SK-N-SH treated with all-trans-retinoic acid at 6 μM for 48 hours (cell line): Measurements from ENCODE around the gene SCD5.
A peak's percentile ranks its signal among the peaks of the same experiment; 100 is the strongest.

Source experiments
- ATAC-seq: fragments of 200-7000 bp; cut with Tn5 transposase; 3 replicates; pipeline ENCODE4 v1.9.1; 2020; ENCODE audit warnings: mild to moderate bottlenecking, moderate library complexity
- BACH2 ChIP-seq: fragments of 250-450 bp; sonication (Bioruptor Pico); IDR thresholded peaks from 2 replicates; pipeline ENCODE4 v1.9.0; 2021; ENCODE audit warnings: mild to moderate bottlenecking, borderline replicate concordance
- CSDC2 ChIP-seq: fragments of 250-450 bp; sonication (Bioruptor Pico); IDR thresholded peaks from 2 replicates; pipeline ENCODE4 v1.5.0; 2020; ENCODE audit warnings: mild to moderate bottlenecking, moderate library complexity
- ESRRG ChIP-seq: fragments of 250-450 bp; sonication (Bioruptor Pico); IDR thresholded peaks from 2 replicates; pipeline ENCODE4 v1.6.1; 2021; ENCODE audit warnings: mild to moderate bottlenecking
- GLIS3 ChIP-seq: fragments of 250-450 bp; sonication (Bioruptor Pico); IDR thresholded peaks from 2 replicates; pipeline ENCODE4 v1.5.0; 2020; ENCODE audit warnings: mild to moderate bottlenecking, moderate library complexity
- ISL1 ChIP-seq: fragments of 250-450 bp; sonication (Bioruptor Pico); IDR thresholded peaks from 2 replicates; pipeline ENCODE4 v2.1.2; 2022; ENCODE audit warnings: mild to moderate bottlenecking, moderate library complexity
- OSR1 ChIP-seq: fragments of 250-450 bp; sonication (Bioruptor Pico); IDR thresholded peaks from 2 replicates; pipeline ENCODE4 v1.8.0; 2022; ENCODE audit warnings: moderate library complexity, mild to moderate bottlenecking, inconsistent platforms
- PPARA ChIP-seq: fragments of 250-450 bp; sonication (Bioruptor Pico); IDR thresholded peaks from 2 replicates; pipeline ENCODE4 v1.5.0; 2020; ENCODE audit warnings: mild to moderate bottlenecking, borderline replicate concordance
- RARB ChIP-seq: fragments of 250-450 bp; sonication (Bioruptor Pico); IDR thresholded peaks from 2 replicates; pipeline ENCODE4 v1.8.0; 2021; ENCODE audit warnings: mild to moderate bottlenecking, moderate library complexity
- SNAI2 ChIP-seq: fragments of 250-450 bp; sonication (Bioruptor Pico); IDR thresholded peaks from 2 replicates; pipeline ENCODE4 v1.5.0; 2020; ENCODE audit warnings: mild to moderate bottlenecking, moderate library complexity
- TCF4 ChIP-seq: fragments of 250-450 bp; sonication (Bioruptor Pico); IDR thresholded peaks from 2 replicates; pipeline ENCODE4 v1.8.0; 2021; ENCODE audit warnings: mild to moderate bottlenecking, moderate library complexity, borderline replicate concordance
- TOX ChIP-seq: fragments of 250-450 bp; sonication (Bioruptor Pico); IDR thresholded peaks from 2 replicates; pipeline ENCODE4 v1.8.0; 2021; ENCODE audit warnings: mild to moderate bottlenecking, moderate library complexity, borderline replicate concordance
- TSHZ2 ChIP-seq: fragments of 250-450 bp; sonication (Bioruptor Pico); IDR thresholded peaks from 2 replicates; pipeline ENCODE4 v1.5.0; 2020; ENCODE audit warnings: mild to moderate bottlenecking, moderate library complexity
- ZC3H10 ChIP-seq: fragments of 250-450 bp; sonication (Bioruptor Pico); IDR thresholded peaks from 2 replicates; pipeline ENCODE4 v1.5.1; 2021; ENCODE audit warnings: mild to moderate bottlenecking, moderate library complexity
- ZFP3 ChIP-seq: fragments of 250-450 bp; sonication (Bioruptor Pico); IDR thresholded peaks from 2 replicates; pipeline ENCODE4 v1.5.0; 2020; ENCODE audit warnings: mild to moderate bottlenecking, moderate library complexity
- ZFP30 ChIP-seq: fragments of 450-650 bp; formaldehyde crosslinking; IDR thresholded peaks from 2 replicates; pipeline ENCODE4 v1.5.0; 2022; ENCODE audit warnings: mild to moderate bottlenecking, moderate library complexity
- ZNF565 ChIP-seq: fragments of 450-650 bp; formaldehyde crosslinking; conservative IDR thresholded peaks from 2 replicates; pipeline ENCODE4 v1.5.0; 2020; ENCODE audit warnings: low read depth, mild to moderate bottlenecking, moderate library complexity
- ZNF70 ChIP-seq: fragments of 450-650 bp; formaldehyde crosslinking; IDR thresholded peaks from 2 replicates; pipeline ENCODE4 v1.5.0; 2020; ENCODE audit warnings: mild to moderate bottlenecking, moderate library complexity
- ZNF8 ChIP-seq: fragments of 450-650 bp; formaldehyde crosslinking; IDR thresholded peaks from 2 replicates; pipeline ENCODE4 v1.5.0; 2020; ENCODE audit warnings: mild to moderate bottlenecking, moderate library complexity
- TF ChIP-seq, protein P1 (sequence below): fragments of 250-450 bp; sonication (Bioruptor Pico); IDR thresholded peaks from 2 replicates; pipeline ENCODE4 v1.8.0; 2020; ENCODE audit warnings: mild to moderate bottlenecking, moderate library complexity, borderline replicate concordance
- TF ChIP-seq, protein P2 (sequence below): fragments of 250-450 bp; sonication (Bioruptor Pico); IDR thresholded peaks from 2 replicates; pipeline ENCODE4 v1.8.0; 2021; ENCODE audit warnings: low read depth, mild to moderate bottlenecking, moderate library complexity, borderline replicate concordance
- TF ChIP-seq, protein P3 (sequence below): fragments of 250-450 bp; sonication (Bioruptor Pico); IDR thresholded peaks from 2 replicates; pipeline ENCODE4 v1.5.1; 2021; ENCODE audit warnings: mild to moderate bottlenecking, moderate library complexity

The SCD5 gene

GRCh38 chr4:82666970-82667665 is 131.5 kb downstream of the SCD5 start (continued):
- TF ChIP-seq ZFP30 (no peak), PPARA (no peak), ZNF8 (no peak)
- TF ChIP-seq, protein P1, sequence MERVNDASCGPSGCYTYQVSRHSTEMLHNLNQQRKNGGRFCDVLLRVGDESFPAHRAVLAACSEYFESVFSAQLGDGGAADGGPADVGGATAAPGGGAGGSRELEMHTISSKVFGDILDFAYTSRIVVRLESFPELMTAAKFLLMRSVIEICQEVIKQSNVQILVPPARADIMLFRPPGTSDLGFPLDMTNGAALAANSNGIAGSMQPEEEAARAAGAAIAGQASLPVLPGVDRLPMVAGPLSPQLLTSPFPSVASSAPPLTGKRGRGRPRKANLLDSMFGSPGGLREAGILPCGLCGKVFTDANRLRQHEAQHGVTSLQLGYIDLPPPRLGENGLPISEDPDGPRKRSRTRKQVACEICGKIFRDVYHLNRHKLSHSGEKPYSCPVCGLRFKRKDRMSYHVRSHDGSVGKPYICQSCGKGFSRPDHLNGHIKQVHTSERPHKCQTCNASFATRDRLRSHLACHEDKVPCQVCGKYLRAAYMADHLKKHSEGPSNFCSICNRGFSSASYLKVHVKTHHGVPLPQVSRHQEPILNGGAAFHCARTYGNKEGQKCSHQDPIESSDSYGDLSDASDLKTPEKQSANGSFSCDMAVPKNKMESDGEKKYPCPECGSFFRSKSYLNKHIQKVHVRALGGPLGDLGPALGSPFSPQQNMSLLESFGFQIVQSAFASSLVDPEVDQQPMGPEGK (CRISPR knock-in tag) = no peak
- TF ChIP-seq, all 23 proteins: peak for 0

GRCh38 chr4:82661181-82661992 is 137.2 kb downstream of the SCD5 start:
- ATAC-seq = no peak
- TF ChIP-seq ESRRG (CRISPR knock-in tag) (no peak), BACH2 (CRISPR knock-in tag) (no peak), TOX (CRISPR knock-in tag) (no peak), ISL1 (no peak), TSHZ2 (CRISPR knock-in tag) (no peak), RARB (CRISPR knock-in tag) (no peak), OSR1 (no peak), ZNF8 (no peak), CSDC2 (CRISPR knock-in tag) (no peak), ZFP30 (no peak), SNAI2 (CRISPR knock-in tag) (no peak), ZNF565 (no peak), PPARA (no peak), ZC3H10 (no peak)
- TF ChIP-seq, protein P2, sequence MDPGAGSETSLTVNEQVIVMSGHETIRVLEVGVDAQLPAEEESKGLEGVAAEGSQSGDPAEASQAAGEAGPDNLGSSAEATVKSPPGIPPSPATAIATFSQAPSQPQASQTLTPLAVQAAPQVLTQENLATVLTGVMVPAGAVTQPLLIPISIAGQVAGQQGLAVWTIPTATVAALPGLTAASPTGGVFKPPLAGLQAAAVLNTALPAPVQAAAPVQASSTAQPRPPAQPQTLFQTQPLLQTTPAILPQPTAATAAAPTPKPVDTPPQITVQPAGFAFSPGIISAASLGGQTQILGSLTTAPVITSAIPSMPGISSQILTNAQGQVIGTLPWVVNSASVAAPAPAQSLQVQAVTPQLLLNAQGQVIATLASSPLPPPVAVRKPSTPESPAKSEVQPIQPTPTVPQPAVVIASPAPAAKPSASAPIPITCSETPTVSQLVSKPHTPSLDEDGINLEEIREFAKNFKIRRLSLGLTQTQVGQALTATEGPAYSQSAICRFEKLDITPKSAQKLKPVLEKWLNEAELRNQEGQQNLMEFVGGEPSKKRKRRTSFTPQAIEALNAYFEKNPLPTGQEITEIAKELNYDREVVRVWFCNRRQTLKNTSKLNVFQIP (CRISPR knock-in tag) = no peak
- TF ChIP-seq, protein P1 (CRISPR knock-in tag) = no peak

DNA sequence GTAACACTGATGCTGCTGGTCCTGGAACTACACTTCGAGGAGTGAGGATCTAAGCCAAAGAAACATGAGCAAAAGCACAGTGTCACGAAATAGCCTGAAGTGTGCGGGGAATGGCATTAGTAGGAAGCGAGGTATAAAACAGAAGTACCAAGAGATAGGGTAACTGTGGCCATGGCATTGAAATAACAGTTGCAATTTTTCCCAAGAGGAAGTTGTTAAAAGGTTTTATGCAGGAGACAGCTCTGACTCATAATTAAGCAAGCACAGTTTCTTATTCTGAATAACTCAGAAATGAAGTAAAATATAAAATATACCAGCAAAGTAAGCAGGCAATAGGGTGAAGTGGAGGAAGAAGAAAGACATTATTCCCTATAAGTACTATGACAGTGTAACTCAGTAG is 146.5 kb downstream of the SCD5 start:
- ATAC-seq = peak; percentile 42; the same call in 1 of the 3 replicates
- TF ChIP-seq, protein P1 (CRISPR knock-in tag) = no peak
- no peak for TF ChIP-seq ZFP3 (CRISPR knock-in tag)
- no peak for TF ChIP-seq GLIS3 (CRISPR knock-in tag)
- no peak for TF ChIP-seq ZC3H10
- no peak for TF ChIP-seq ZNF8
- TF ChIP-seq TCF4 (CRISPR knock-in tag) = no peak
- TF ChIP-seq ZFP30 = no peak
- TF ChIP-seq, protein P2 (CRISPR knock-in tag) = no peak
- TF ChIP-seq ZNF565 = no peak
- TF ChIP-seq, protein P3, sequence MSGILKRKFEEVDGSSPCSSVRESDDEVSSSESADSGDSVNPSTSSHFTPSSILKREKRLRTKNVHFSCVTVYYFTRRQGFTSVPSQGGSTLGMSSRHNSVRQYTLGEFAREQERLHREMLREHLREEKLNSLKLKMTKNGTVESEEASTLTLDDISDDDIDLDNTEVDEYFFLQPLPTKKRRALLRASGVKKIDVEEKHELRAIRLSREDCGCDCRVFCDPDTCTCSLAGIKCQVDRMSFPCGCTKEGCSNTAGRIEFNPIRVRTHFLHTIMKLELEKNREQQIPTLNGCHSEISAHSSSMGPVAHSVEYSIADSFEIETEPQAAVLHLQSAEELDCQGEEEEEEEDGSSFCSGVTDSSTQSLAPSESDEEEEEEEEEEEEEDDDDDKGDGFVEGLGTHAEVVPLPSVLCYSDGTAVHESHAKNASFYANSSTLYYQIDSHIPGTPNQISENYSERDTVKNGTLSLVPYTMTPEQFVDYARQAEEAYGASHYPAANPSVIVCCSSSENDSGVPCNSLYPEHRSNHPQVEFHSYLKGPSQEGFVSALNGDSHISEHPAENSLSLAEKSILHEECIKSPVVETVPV (CRISPR knock-in tag) = no peak
- no peak for TF ChIP-seq BACH2 (CRISPR knock-in tag)
- TF ChIP-seq TOX (CRISPR knock-in tag) = no peak
- no peak for TF ChIP-seq PPARA
- TF ChIP-seq ZNF70 (CRISPR knock-in tag) = no peak
- no peak for TF ChIP-seq OSR1
- TF ChIP-seq ESRRG (CRISPR knock-in tag) = no peak
- no peak for TF ChIP-seq CSDC2 (CRISPR knock-in tag)
